Osteocyte (in vitro differentiated cells): Measurements from ENCODE around the gene PORCN. TPM values are rescaled to one million over a fixed set of nuclear protein-coding genes. Genes with fewer than 3 reads are reported as not detected.

ENCODE experiments used
- DNase-seq: peaks from one replicate; pipeline ENCODE4 v3.0.0; 2021; ENCODE audit warnings: mixed read lengths; ENCODE audit not compliant: unreplicated experiment; ENCODE audit errors: extremely low spot score
- H3K27ac Mint-ChIP-seq: one replicate; pipeline ENCODE4 v1.8.0; 2021; ENCODE audit warnings: mild to moderate bottlenecking, mixed read lengths; ENCODE audit not compliant: unreplicated experiment
- H3K27me3 Mint-ChIP-seq: one replicate; pipeline ENCODE4 v1.8.0; 2021; ENCODE audit warnings: mixed read lengths; ENCODE audit not compliant: unreplicated experiment
- H3K36me3 Mint-ChIP-seq: one replicate; pipeline ENCODE4 v1.8.0; 2021; ENCODE audit warnings: mixed read lengths; ENCODE audit not compliant: unreplicated experiment
- H3K4me1 Mint-ChIP-seq: one replicate; pipeline ENCODE4 v1.8.0; 2021; ENCODE audit warnings: mixed read lengths; ENCODE audit not compliant: unreplicated experiment
- H3K4me3 Mint-ChIP-seq: one replicate; pipeline ENCODE4 v1.8.0; 2021; ENCODE audit warnings: mild to moderate bottlenecking, moderate library complexity, mixed read lengths; ENCODE audit not compliant: unreplicated experiment
- H3K9me3 Mint-ChIP-seq: one replicate; pipeline ENCODE4 v1.8.0; 2021; ENCODE audit warnings: mixed read lengths; ENCODE audit not compliant: unreplicated experiment
- total RNA-seq: library from RNA; stranded (reverse); gene quantifications from 2 replicates; pipeline ENCODE4 v1.2.1, GENCODE V29; 2021
- TF ChIP-seq, protein P1 (sequence below): fragments of 200-600 bp; sonication (generic); IDR thresholded peaks from 2 replicates; pipeline ENCODE4 v1.5.0; 2021; ENCODE audit warnings: antibody characterized with exemption, mild to moderate bottlenecking, moderate library complexity

The PORCN gene
- total RNA-seq, 1 donor from 2014 or later, result 20.2 TPM

DNA sequence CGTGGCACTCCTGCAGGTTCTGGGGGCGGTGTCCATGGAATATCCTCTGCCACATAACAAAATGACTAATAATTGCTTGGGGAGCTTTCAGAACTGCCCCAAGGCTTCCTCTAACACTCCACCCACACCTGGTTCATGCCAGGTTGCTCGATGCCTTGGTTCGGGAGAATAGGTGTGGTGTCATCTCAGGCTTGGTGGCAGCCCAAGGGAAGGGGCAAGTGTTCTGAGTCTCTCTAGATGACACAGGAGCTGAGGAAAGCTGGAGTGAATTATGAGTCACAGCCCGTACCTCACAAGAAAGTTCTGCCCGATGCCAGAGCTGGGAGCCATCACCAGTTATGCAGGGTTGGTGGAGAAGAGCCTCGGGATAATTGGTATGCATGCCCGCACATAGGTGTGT is 18.1 kb upstream of the PORCN start:
- H3K36me3 Mint-ChIP-seq, result no peaks in the 10 kb centered on the region
- TF ChIP-seq, protein P1, sequence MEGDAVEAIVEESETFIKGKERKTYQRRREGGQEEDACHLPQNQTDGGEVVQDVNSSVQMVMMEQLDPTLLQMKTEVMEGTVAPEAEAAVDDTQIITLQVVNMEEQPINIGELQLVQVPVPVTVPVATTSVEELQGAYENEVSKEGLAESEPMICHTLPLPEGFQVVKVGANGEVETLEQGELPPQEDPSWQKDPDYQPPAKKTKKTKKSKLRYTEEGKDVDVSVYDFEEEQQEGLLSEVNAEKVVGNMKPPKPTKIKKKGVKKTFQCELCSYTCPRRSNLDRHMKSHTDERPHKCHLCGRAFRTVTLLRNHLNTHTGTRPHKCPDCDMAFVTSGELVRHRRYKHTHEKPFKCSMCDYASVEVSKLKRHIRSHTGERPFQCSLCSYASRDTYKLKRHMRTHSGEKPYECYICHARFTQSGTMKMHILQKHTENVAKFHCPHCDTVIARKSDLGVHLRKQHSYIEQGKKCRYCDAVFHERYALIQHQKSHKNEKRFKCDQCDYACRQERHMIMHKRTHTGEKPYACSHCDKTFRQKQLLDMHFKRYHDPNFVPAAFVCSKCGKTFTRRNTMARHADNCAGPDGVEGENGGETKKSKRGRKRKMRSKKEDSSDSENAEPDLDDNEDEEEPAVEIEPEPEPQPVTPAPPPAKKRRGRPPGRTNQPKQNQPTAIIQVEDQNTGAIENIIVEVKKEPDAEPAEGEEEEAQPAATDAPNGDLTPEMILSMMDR, result no peak
- H3K4me1 Mint-ChIP-seq, result peaks cover 29% of the 10 kb centered on the region
- peaks cover 5% of the 10 kb centered on the region for H3K9me3 Mint-ChIP-seq
- no peaks in the 10 kb centered on the region for H3K27me3 Mint-ChIP-seq
- no peak for DNase-seq
- no peak overlapping the region for H3K27ac Mint-ChIP-seq
- H3K4me3 Mint-ChIP-seq, result no peak overlapping the region

DNA sequence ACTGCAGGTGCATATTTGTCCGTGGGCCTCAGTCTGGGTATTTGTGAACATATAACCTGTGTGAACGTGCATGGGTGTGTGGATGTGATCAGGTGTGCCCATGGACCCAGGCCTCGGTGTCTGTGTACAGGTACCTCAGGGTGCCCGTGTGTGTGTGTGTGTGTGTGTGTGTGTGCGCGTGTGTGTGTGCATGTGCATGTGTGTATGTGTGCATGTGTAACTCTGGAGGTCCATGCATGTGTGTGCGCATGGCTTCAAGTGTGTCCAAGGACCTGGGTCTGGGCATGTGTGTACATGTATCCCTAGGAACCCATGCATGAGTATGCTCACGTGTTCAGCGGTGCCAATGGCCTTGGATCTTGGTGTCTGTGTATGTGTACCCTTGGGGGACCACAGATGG is 17.0 kb upstream of the PORCN start:
- Mint-ChIP-seq H3K36me3 (no peaks in the 10 kb centered on the region), H3K4me3 (no peak overlapping the region), H3K4me1 (peaks cover 30% of the 10 kb centered on the region), H3K9me3 (peaks cover 5% of the 10 kb centered on the region), H3K27ac (peak overlapping the region; percentile 78), H3K27me3 (no peaks in the 10 kb centered on the region)
- no peak for DNase-seq
- TF ChIP-seq, protein P1, result no peak

DNA sequence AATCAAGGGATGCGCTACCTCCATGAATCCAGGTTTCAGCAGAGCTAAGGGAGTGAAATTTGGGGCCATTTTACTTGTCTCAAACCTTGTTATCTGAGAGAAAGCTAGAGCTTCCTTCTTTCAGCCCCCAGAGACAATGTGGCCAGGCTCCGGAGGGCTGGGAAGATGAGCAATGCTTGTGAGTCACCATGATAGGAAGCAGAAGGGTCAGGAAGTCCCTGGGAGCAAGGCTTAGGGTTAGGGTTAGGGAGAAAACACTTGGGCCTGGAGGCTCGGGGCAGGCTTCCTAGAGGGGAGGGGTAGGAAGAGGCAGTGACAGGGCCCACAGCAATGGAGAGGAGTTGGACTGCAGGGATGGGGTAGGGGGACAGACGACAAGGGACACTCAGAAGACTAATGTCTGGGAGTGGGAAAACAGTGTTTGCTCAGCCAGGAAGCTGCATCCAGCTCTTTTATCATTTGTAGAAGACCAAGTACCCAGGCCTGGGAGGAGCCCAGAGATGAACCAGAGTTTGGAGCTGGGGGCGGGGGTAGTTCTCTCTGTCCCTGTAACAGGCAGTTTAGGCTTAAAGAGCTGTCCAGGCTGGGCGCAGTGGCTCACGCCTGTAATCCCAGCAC is 16.4 kb upstream of the PORCN start:
- Mint-ChIP-seq H3K27me3 (no peaks in the 10 kb centered on the region), H3K9me3 (peaks cover 5% of the 10 kb centered on the region), H3K27ac (peak overlapping the region; percentile 78), H3K4me1 (peaks cover 24% of the 10 kb centered on the region), H3K4me3 (no peak overlapping the region), H3K36me3 (no peaks in the 10 kb centered on the region)
- TF ChIP-seq, protein P1, result no peak
- DNase-seq, result no peak

DNA sequence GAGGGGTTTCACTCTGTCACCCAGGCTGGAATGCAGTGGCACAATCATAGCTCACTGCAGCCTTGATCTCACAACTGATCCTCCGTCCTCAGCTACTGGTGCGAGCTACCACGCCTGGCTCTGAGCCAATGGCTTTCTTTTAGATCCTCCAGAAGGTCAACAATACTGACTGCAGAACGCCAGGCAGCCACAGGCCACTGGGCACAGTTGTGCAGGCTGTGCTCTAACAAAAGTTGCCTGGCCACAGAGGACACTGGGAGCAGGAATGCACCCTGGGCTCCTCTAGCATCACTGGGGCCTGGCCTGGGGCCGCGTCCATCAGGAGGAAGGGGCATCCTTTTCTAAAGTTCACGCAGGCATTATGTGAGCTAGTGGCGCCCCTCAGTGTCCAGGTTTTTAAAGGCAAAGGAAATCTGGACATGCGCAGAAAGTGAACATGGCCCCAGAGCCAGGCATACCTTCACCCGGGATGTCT is 14.9 kb upstream of the PORCN start:
- no peak overlapping the region for H3K27ac Mint-ChIP-seq
- no peak for DNase-seq
- no peaks in the 10 kb centered on the region for H3K36me3 Mint-ChIP-seq

GRCh38 chrX:48496660-48497059 is 12.1 kb upstream of the PORCN start:
- TF ChIP-seq, protein P1, result no peak
- Mint-ChIP-seq H3K36me3 (no peaks in the 10 kb centered on the region), H3K27me3 (no peaks in the 10 kb centered on the region), H3K9me3 (peaks cover 5% of the 10 kb centered on the region), H3K27ac (no peak overlapping the region), H3K4me3 (no peak overlapping the region), H3K4me1 (peaks cover 27% of the 10 kb centered on the region)
- no peak for DNase-seq

More for the DNA sequence above, 14.9 kb upstream of the PORCN start:
- Mint-ChIP-seq H3K4me3 (no peak overlapping the region), H3K4me1 (peaks cover 23% of the 10 kb centered on the region), H3K9me3 (peaks cover 5% of the 10 kb centered on the region), H3K27me3 (no peaks in the 10 kb centered on the region)
- TF ChIP-seq, protein P1, result peak; percentile 50
